ENCODE results near the gene RAI1.
"Not testable (repeated sequence)": the region's sequence is repeated elsewhere in the genome, so short reads cannot be mapped to it uniquely, and the experiment has no call there.

The RAI1 gene

GRCh38 chr17:17806611-17807274 lies 125.5 kb downstream of the RAI1 start:
- no peak for DNase-seq (ENCODE audit: low read depth)
- no peak for TF ChIP-seq CTCF (IDR thresholded peaks at IDR 0.05; ENCODE audit: insufficient read depth, low read depth, low read length, missing control alignments)
- H3K4me3 ChIP-seq (ENCODE audit: low read depth, low read length): no peak overlapping the region

- no peak for DNase-seq (ENCODE audit: low read depth)
- no peak overlapping the region for H3K4me3 ChIP-seq (ENCODE audit: low read depth, low read length)
- no peak for TF ChIP-seq CTCF (IDR thresholded peaks at IDR 0.05; ENCODE audit: insufficient read depth, low read depth, low read length, missing control alignments)
These were observed 126.2 kb downstream of the RAI1 start for GRCh38 chr17:17807440-17807839.

- H3K4me3 ChIP-seq (ENCODE audit: low read depth, low read length); DNase-seq (ENCODE audit: low read depth): not testable (repeated sequence)
These were observed 126.9 kb downstream of the RAI1 start for GRCh38 chr17:17808200-17808599.

- no peak overlapping the region for H3K4me3 ChIP-seq (ENCODE audit: low read depth, low read length)
- TF ChIP-seq CTCF (IDR thresholded peaks at IDR 0.05; ENCODE audit: insufficient read depth, low read depth, low read length, missing control alignments): no peak
- DNase-seq (ENCODE audit: low read depth): peak; percentile 81
These were observed 127.6 kb downstream of the RAI1 start for GRCh38 chr17:17808706-17809432.

- no peak for TF ChIP-seq CTCF (IDR thresholded peaks at IDR 0.05; ENCODE audit: insufficient read depth, low read depth, low read length, missing control alignments)
- DNase-seq (ENCODE audit: low read depth): no peak
- H3K4me3 ChIP-seq (ENCODE audit: low read depth, low read length): no peak overlapping the region
These were observed 128.3 kb downstream of the RAI1 start for GRCh38 chr17:17809531-17810083.

GRCh38 chr17:17810084-17810894 lies 129.0 kb downstream of the RAI1 start:
- TF ChIP-seq CTCF (IDR thresholded peaks at IDR 0.05; ENCODE audit: insufficient read depth, low read depth, low read length, missing control alignments): no peak
- DNase-seq (ENCODE audit: low read depth): no peak
- H3K4me3 ChIP-seq (ENCODE audit: low read depth, low read length): no peak overlapping the region

GRCh38 chr17:17810895-17811248 lies 129.6 kb downstream of the RAI1 start:
- no peak overlapping the region for H3K4me3 ChIP-seq (ENCODE audit: low read depth, low read length)
- no peak for TF ChIP-seq CTCF (IDR thresholded peaks at IDR 0.05; ENCODE audit: insufficient read depth, low read depth, low read length, missing control alignments)
- no peak for DNase-seq (ENCODE audit: low read depth)

Data from GM12865 (cell line).